ENCODE data around the gene LY6G5C. TPM values are rescaled to one million over a fixed set of nuclear protein-coding genes. Genes with fewer than 3 reads are reported as not detected.

LY6G5C gene
- total and polyA plus RNA-seq, 2 of the 13 experiments (the other 11 are each of a cell fraction or from before 2014, with no cell fraction given), result 0.33 to 0.55 TPM

- no peak for TF ChIP-seq THAP9 (CRISPR knock-in tag; IDR thresholded peaks at IDR 0.05; ENCODE audit: borderline replicate concordance)
- peak; percentile 66 for TF ChIP-seq UBTF (CRISPR knock-in tag; IDR thresholded peaks at IDR 0.05)
- TF ChIP-seq SP2 (CRISPR knock-in tag; IDR thresholded peaks at IDR 0.05), result no peak
- peak; percentile 57; the same call in 1 of the 2 replicates for TF ChIP-seq PPARG (CRISPR knock-in tag; conservative IDR thresholded peaks at IDR 0.05)
- no peak for TF ChIP-seq HNRNPLL (IDR thresholded peaks at IDR 0.05; ENCODE audit: low read depth, low read length, poor library complexity, severe bottlenecking)
- TF ChIP-seq MLLT10 (CRISPR knock-in tag; IDR thresholded peaks at IDR 0.05), result no peak
- TF ChIP-seq RARA (CRISPR knock-in tag; IDR thresholded peaks at IDR 0.05), result peak; percentile 7; the same call in 1 of the 2 replicates
- TF ChIP-seq DDIT3 (CRISPR knock-in tag; IDR thresholded peaks at IDR 0.05), result no peak
- no peak for TF ChIP-seq RFX1 (IDR thresholded peaks at IDR 0.05)
- TF ChIP-seq LCORL (IDR thresholded peaks at IDR 0.05), result no peak
- TF ChIP-seq LCORL (CRISPR knock-in tag; IDR thresholded peaks at IDR 0.05), result peak; percentile 78; the same call in 1 of the 2 replicates
- TF ChIP-seq BCL3 (CRISPR knock-in tag; IDR thresholded peaks at IDR 0.05), result no peak; the same call in none of the 2 replicates
- TF ChIP-seq ZNF746 (CRISPR knock-in tag; IDR thresholded peaks at IDR 0.05), result peak; percentile 83
- peak; percentile 63 for TF ChIP-seq ZNF264 (CRISPR knock-in tag; IDR thresholded peaks at IDR 0.05)
- TF ChIP-seq, protein P1, sequence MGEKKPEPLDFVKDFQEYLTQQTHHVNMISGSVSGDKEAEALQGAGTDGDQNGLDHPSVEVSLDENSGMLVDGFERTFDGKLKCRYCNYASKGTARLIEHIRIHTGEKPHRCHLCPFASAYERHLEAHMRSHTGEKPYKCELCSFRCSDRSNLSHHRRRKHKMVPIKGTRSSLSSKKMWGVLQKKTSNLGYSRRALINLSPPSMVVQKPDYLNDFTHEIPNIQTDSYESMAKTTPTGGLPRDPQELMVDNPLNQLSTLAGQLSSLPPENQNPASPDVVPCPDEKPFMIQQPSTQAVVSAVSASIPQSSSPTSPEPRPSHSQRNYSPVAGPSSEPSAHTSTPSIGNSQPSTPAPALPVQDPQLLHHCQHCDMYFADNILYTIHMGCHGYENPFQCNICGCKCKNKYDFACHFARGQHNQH (CRISPR knock-in tag; IDR thresholded peaks at IDR 0.05), result peak; percentile 55
- peak; percentile 76; the same call in 1 of the 2 replicates for TF ChIP-seq KLF13 (CRISPR knock-in tag; IDR thresholded peaks at IDR 0.05)
Observed at GRCh38 chr6:31729515-31729978, 48.7 kb upstream of the LY6G5C start (continued).
